ENCODE results near the gene IKZF1.

Gene IKZF1

GRCh38 chr7:50310361-50310760 is 5.8 kb downstream of the IKZF1 start:
- DNase-seq, result no peak

- DNase-seq, result no peak
These were observed 6.4 kb downstream of the IKZF1 start for GRCh38 chr7:50310956-50311355.

- no peak for DNase-seq
These were observed 8.0 kb downstream of the IKZF1 start for GRCh38 chr7:50312250-50313162.

GRCh38 chr7:50314836-50315592 is 10.5 kb downstream of the IKZF1 start:
- DNase-seq, result no peak

GRCh38 chr7:50315739-50316671 is 11.5 kb downstream of the IKZF1 start:
- no peak for DNase-seq

GRCh38 chr7:50317221-50317678 is 12.7 kb downstream of the IKZF1 start:
- no peak for DNase-seq

- no peak for DNase-seq
These were observed 13.5 kb downstream of the IKZF1 start for GRCh38 chr7:50317697-50318669.

- no peak for DNase-seq
These were observed 17.1 kb downstream of the IKZF1 start for GRCh38 chr7:50321487-50322067.

GRCh38 chr7:50324113-50324512 is 19.6 kb downstream of the IKZF1 start:
- DNase-seq, result no peak

GRCh38 chr7:50327443-50327842 is 22.9 kb downstream of the IKZF1 start:
- no peak for DNase-seq

- no peak for DNase-seq
These were observed 25.3 kb downstream of the IKZF1 start for GRCh38 chr7:50329775-50330174.

GRCh38 chr7:50330254-50330653 is 25.7 kb downstream of the IKZF1 start:
- no peak for DNase-seq

- DNase-seq, result no peak
These were observed 26.2 kb downstream of the IKZF1 start for GRCh38 chr7:50330696-50331095.

- peak; percentile 51 for DNase-seq
These were observed 27.2 kb downstream of the IKZF1 start for GRCh38 chr7:50331564-50332208.

- DNase-seq, result no peak
These were observed 28.0 kb downstream of the IKZF1 start for GRCh38 chr7:50332241-50333165.

- DNase-seq, result no peak
These were observed 28.7 kb downstream of the IKZF1 start for GRCh38 chr7:50333221-50333651.

- no peak for DNase-seq
These were observed 30.0 kb downstream of the IKZF1 start for GRCh38 chr7:50334341-50334994.

- no peak for DNase-seq
These were observed 30.8 kb downstream of the IKZF1 start for GRCh38 chr7:50335230-50335794.
